GM13976 (cell line): ENCODE measurements around the gene PADI4.

ENCODE experiments used
- DNase-seq: peaks from one replicate; pipeline ENCODE4 v3.0.0; 2012; ENCODE audit warnings: low spot score
- CTCF ChIP-seq: IDR thresholded peaks from 2 replicates; pipeline ENCODE4 v1.5.1; 2012; ENCODE audit warnings: borderline replicate concordance, mild to moderate bottlenecking; ENCODE audit not compliant: insufficient read depth; ENCODE audit errors: extremely low read depth, missing control alignments, control extremely low read depth
- in situ Hi-C: fragments of 300-500 bp; cut with MboI; formaldehyde crosslinking; loops from one replicate; pipeline ENCODE4 v1.12.0; 2022; ENCODE audit warnings: low sequenced_read_pairs, mixed read lengths, inconsistent platforms; ENCODE audit not compliant: unreplicated experiment

Gene PADI4

GRCh38 chr1:17372955-17373354 is 65.0 kb downstream of the PADI4 start:
- no peak for TF ChIP-seq CTCF
- in situ Hi-C loops, result no loop called here
- no peak for DNase-seq

- no peak for TF ChIP-seq CTCF
- in situ Hi-C loops, result no loop called here
Observed at GRCh38 chr1:17375651-17376050, 67.7 kb downstream of the PADI4 start.

GRCh38 chr1:17377325-17377953 is 69.4 kb downstream of the PADI4 start:
- in situ Hi-C loops, result no loop called here
- DNase-seq, result no peak
- no peak for TF ChIP-seq CTCF

More at GRCh38 chr1:17375651-17376050, 67.7 kb downstream of the PADI4 start:
- no peak for DNase-seq

- in situ Hi-C loops, result no loop called here
- TF ChIP-seq CTCF, result no peak
- no peak for DNase-seq
Observed at GRCh38 chr1:17381161-17381560, 73.2 kb downstream of the PADI4 start.

- TF ChIP-seq CTCF, result no peak
- no peak for DNase-seq
- in situ Hi-C loops, result no loop called here
Observed at GRCh38 chr1:17392199-17392740, 84.3 kb downstream of the PADI4 start.

- DNase-seq, result no peak
- in situ Hi-C loops, result no loop called here
- no peak for TF ChIP-seq CTCF
Observed at GRCh38 chr1:17393230-17393629, 85.2 kb downstream of the PADI4 start.
